Activated T-cell treated with anti-CD3 and anti-CD28 coated beads for 24 hours (primary cell): ENCODE results near the gene EXOC1L.
"Not testable (repeated sequence)": the region's sequence is repeated elsewhere in the genome, so short reads cannot be mapped to it uniquely, and the experiment has no call there.

Source experiments
- DNase-seq: peaks from one replicate; pipeline ENCODE4 v3.0.0-alpha.2; 2020; ENCODE audit warnings: low read depth

EXOC1L gene

DNA sequence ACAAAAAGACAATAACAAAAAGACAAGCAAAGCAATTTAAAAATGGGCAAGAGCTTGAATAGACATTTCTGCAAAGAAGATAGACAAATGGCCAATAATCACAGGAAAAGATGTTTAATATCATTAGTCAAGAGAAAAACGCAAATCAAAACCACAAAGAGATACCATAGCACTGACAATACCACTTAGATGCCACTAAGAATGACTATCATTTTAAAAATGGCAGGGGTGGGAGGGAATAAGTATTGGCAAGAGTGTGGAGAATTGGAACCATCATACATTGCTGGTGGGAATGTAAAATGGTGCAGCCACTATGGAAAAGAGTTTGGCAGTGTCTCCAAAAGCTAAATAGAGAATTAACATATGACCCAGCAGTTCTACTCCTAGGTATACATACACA is 18.8 kb downstream of the EXOC1L start:
- DNase-seq = no peak

DNA sequence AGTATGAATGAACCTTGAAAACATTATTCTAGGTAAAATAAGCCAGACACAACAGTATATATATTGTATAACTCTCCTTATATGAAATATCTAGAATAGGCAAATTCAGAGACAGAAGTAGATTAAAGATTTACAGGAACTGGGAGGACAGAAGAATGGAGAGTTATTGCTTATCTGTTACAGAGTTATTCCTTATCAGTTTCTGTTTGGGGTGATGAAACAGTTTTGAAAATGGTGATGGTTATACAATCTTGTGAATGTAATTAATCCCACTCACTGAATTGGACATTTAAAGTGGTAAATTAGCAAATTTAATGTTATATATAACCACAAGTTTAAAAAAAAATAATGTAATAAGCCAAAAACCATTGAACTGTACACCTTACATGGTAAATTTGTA is 19.4 kb downstream of the EXOC1L start:
- DNase-seq = no peak

GRCh38 chr4:55840956-55841355 is 21.4 kb downstream of the EXOC1L start:
- no peak for DNase-seq

DNA sequence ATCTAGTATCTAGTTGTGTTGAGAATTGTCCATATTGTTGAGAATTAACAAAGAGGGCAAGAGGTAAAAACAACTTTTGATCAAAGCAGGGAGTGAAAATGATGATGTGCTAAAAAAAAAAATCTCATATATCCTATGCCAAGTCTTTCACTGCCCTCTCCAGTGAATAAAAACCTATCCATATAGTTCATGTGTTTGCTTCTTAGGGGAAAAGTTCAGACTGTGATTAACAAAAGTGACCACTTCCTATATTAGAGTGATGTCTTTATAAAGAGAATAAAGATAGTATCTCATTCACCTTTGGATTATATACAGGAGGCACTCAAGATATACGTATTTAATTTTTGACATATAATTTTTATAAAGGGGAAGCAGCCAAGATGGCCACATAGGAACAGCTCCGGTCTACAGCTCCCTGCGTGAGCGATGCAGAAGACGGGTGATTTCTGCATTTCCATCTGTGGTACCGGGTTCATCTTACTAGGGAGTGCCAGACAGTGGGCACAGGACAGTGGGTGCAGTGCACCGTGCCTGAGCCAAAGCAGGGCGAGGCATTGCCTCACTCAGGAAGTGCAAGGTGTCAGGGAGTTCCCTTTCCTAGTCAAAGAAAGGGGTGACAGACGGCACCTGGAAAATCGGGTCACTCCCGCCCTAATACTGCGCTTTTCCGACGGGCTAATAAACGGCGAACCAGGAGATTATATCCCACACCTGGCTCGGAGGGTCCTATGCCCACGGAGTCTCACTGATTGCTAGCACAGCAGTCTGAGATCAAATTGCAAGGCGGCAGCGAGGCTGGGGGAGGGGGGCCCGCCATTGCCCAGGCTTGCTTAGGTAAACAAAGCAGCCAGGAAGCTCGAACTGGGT is 22.0 kb downstream of the EXOC1L start:
- not testable (repeated sequence) for DNase-seq

GRCh38 chr4:55842312-55842711 is 22.7 kb downstream of the EXOC1L start:
- DNase-seq = not testable (repeated sequence)

DNA sequence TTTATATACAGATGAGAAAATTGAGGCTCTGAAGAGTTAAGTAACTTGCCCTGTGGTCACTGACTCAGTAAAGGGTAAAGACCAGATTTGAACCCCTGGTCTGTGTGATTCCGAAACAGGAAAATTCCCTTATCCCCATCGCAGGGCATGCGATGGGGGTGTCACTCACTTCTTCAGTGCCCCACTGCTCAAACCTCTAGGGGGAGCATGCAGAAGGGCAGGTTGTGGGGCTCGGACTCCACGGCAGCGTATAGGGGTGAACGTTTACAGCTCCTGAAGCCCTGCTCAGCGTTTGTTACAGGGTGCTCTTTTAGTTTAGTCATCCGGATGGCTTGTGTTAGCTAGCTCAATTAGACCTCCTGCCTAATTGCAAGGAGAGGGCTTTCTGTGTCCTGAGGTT is 30.1 kb downstream of the EXOC1L start:
- DNase-seq = no peak

DNA sequence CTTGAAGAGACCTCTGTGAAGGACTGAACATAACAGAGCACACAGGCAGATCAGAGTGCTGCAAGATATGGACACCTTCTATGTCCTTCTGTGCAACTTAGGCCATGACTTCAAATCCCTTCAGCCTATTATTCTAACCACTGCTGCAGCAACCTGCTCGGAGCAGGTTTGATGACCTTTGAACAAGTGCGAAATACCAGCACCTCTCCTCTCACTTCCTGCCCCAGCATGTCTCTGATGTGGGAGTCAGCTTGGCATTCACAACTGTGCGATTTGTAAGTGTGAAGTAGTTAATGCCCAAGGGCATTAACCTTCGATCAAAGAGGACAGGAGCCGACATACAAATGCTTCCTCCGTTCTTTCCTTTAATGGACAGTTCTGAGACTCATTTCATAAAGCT is 32.3 kb downstream of the EXOC1L start:
- DNase-seq = no peak

DNA sequence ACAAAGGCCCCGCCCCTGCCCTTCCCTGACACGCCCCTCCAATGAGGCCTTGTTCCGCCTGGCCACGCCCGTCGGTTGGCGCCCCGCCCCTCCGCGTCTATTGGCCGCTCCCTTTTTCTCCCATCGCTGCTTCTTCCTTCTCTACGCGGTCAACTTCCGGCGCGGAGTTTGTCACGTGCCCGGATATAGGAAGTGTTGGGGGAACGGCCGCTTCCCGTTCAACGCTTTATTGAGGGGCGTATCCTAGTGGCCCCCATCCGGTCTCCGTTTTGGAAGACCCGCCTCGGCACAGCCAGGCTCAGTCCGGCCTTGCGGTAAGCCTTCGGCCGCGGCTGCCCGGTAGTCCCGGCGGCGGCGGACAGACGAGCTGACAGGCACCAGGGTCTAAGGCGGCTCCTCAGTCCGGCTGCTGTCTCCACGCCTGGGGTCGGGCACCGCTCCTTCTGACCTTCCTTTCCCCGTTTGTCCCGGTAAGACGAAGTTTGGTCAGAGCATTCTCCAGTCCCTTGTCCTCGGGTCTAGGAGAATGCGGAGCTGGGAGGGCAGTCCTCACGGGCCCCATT is 34.0 kb downstream of the EXOC1L start, which contains the start of gene EXOC1:
TSS of gene EXOC1 (plus strand) at position 165 of the 563 bp plus-strand sequence. CDS start 4,676 bp downstream, outside the sequence.
- DNase-seq = peak; percentile 97

DNA sequence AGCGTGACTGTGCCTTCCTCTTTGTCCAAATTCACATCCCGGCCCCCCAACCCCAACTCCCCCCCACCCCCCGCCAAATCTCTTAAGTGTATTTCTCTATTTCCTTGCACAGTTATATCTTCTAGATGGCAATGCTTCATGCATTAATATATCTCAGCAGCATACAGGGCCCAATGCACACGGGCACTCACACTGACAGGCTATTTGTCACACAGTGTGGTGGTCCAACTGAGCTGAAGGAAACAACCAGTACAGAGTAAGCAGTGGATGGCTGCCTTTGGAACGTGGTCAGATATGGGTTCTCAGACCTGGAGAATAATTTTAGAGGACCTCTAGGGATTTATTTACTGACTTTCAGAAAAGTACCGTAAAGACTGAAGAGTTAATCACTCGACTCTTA is 34.5 kb downstream of the EXOC1L start:
- no peak for DNase-seq

GRCh38 chr4:55857586-55857985 is 38.0 kb downstream of the EXOC1L start:
- no peak for DNase-seq

DNA sequence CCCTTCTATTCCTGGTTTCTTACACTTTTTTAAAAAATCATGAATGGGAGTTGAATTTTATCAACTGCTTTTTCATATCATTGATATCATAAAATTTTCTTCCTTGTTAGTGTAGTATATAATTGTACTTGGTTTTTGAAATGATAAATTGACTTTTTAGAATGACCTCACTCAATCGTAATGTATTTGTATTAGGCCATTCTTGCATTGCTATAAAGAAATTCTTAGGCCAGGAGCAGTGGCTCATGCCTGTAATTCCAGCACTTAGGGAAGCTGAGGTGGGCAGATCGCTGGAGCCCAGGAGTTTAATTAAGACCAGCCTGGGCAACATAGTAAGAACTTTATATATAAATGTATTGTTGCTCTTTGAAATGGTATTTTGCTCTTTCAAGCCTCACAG is 40.1 kb downstream of the EXOC1L start:
- DNase-seq = no peak

DNA sequence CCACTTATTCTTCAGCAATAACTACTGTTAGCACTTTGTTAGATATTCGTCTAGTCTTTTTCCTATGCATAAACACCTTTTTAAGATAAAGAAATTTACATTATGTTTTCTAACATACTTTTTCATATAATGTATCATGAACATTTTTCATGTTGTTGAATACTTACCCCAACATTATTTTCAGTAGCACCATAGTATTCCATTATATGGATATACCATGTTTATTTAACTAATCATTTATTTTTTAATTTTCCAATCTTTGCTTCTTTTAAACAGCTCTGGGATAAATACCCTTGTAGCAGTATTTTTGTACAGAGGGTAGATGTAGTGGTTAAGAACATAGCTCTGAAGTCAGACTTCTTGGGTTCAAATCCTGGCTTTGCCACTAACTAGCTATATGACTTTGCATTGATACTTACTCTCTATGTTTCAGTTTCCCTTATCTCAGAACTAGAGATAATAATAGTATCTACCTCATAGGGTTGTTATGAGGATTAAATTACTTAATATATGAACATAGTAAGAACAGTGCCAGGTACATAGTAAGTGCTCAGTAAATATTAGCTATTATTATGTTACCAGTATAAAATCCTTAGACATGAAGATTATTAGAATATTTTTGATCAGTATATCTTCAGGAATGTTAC is 45.1 kb downstream of the EXOC1L start:
- DNase-seq = no peak

DNA sequence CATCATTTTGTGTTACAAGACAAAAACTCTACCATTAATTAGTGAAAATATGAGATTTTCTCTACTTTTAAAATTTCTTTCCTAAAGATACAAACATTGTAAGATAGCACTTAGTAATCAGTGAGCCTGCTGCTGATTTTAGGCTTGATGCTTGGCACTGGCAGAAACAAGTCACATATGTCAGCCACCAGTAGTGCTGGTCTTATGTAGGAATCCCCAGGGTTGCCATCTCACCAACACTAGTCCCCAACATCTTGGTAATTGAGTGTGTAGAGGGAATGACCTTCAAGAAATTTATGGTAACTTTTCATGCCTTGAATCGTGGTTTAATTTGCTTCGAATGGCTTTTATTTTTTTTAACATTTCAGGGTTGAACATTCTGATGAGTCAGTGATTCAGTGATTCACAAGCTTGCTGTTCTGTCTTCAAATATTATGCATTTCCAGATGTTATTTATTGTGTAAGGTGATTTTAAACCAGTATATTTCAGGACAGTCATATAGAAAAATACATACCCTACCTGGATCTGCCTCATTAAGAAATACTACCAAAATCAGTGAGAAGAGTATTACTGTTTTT is 45.7 kb downstream of the EXOC1L start:
- no peak for DNase-seq

DNA sequence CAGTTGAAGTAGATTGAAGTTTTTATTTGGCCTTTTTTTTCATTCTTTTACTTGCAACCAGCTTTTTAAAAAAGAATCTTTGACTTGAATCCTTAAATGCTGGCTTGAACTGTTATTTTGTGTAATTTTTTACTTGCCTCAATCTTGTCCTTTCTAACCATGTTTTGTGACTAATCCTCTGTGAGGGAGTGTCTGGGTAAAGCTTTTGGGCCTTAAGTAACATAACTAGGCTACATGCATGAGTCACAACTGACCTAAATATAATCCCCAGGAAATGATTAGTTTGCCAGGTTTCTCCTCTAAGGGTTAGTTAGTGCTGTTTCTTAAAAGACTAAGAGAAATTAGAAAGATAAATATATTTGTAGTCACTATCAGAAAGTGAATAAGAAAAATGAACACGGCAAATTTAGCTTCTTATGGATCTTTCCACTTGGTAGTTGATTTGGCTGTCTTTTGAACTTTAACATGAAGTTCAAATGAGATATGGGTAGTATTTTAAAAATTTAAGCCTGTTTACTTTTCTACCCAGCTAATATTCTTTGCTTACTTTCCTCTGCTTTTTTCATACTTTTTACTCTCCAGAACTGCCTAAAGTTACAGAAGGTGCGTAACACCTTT is 46.8 kb downstream of the EXOC1L start:
- no peak for DNase-seq

- DNase-seq = no peak
Measured at GRCh38 chr4:55866973-55867574, 47.5 kb downstream of the EXOC1L start.

DNA sequence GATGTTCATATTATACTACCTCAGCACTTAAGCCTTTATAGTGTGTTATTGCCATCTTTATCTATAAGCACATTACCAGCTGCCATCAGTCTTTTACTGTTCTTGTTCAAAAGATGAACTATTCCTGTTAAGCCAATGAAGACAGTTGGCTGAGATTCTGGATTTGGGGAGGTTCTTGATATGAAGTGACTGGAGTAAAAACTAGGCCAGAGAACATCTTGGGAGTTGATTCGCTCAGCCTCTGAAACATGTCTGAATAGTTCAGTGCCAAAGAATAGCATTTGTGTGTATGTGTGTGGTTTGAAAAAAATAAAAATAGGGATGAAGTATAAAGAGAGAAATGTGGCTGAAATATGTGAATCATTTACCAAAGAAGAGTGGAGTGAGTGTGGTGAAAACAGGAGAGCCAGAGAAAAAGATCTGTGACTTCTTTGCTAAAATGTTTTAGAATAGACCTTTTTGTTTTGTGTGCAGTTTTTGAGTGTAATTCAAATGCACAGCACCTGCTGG is 49.0 kb downstream of the EXOC1L start:
- DNase-seq = no peak

DNA sequence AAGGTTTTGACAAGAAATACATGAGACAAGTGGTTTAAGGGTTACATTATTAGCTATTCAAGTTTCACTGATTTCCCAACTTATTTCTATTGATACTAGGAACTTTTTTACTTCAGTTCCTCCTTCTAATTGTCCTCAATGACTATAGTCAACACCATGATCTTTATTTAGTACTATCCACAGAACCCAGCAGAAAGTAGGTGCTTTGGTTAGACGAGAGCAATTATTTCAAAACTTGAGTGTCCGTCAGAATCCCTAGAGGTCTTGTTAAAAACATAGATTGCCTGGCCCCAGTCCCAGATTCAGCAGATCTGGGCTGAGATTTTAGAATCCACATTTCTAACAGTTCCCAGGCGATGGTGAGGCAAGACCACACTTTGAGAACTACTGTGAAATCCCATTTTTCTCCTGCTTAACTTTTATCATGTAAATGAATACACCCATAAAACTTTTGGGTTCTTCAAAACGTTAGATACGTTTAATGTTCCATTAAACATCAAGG is 51.8 kb downstream of the EXOC1L start:
- no peak for DNase-seq

- no peak for DNase-seq
Measured at GRCh38 chr4:55874831-55875230, 55.2 kb downstream of the EXOC1L start.

DNA sequence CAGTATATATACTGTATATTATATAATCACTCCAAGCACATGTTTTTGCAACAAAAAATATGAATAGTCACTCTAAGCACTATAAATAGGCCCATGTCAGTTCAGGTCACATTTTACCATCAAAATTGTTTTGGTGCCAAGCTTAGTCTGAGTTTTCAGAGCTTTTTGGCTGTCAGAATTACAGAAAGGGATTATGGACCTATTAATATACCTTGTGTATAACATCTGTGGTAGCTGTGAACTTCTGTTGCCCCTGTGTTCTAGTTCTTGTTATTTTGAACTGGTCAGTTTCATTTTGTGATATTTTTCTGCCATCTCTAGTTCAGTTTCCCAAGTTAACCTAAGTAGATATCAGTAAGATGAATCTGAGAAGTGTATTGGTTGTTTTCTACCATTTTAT is 56.8 kb downstream of the EXOC1L start:
- DNase-seq = no peak

DNA sequence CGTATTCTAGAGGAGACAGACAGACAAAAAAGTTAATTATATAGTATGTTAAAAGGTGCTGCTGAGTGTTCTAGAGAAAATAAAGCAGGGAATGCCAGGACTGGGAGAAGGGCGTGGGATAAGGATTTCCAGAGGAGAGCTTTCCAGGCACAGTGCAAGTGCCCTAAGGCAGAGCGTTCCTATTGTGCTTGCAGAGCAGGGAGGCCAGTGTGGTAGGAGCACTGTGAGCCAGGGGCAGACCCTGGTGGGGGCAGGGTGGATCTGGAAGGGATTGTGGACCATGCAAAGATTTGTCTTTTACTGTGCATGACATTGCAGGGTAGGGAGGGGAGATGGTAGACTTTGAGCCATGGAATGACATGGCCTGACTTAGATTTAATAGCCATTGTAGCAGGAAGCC is 59.6 kb downstream of the EXOC1L start:
- no peak for DNase-seq

DNA sequence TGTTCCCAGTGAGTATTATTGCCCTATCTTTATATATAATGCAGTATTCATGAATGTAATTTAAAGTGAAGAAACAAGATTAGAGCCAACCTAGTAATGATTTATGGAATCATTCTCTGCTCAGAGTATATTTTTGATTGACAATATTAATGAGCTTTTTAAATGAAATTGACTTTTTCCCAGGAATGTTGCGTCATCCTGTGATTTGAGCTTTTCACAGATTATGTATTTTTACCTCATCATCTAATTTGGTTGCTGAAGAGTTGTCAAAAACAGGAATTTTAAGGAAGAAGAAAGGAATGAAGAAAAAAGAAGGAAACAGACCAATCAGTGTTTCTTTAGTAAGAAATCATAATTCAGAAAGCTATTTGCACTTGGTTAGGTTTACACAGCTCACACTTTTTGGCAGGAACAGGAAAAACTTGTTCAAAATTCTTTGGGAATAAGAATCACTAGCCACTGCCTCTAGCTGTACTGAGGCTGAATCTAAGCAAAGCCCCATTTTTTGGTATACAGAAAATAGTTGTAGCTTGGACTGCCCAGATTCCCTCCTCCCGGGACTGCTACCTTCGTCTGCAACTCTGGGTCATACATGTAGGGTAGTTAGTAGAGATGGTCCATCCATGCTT is 61.2 kb downstream of the EXOC1L start:
- no peak for DNase-seq
